ELR (cell line): ENCODE data around the gene KLHL14.
"Not testable (repeated sequence)": the region's sequence is repeated elsewhere in the genome, so short reads cannot be mapped to it uniquely, and the experiment has no call there.

Source experiments
- DNase-seq: peaks from one replicate; pipeline ENCODE4 v3.0.0-alpha.2; 2015; ENCODE audit warnings: low read depth

Gene KLHL14

GRCh38 chr18:32722279-32722678 is 50.5 kb downstream of the KLHL14 start:
- DNase-seq, result no peak

GRCh38 chr18:32717126-32717525 is 55.7 kb downstream of the KLHL14 start:
- no peak for DNase-seq

- DNase-seq, result peak; percentile 14
These were observed 58.2 kb downstream of the KLHL14 start for GRCh38 chr18:32714571-32715148.

GRCh38 chr18:32712860-32713259 is 60.0 kb downstream of the KLHL14 start:
- DNase-seq, result no peak

- DNase-seq, result no peak
These were observed 61.0 kb downstream of the KLHL14 start for GRCh38 chr18:32711862-32712261.

- DNase-seq, result no peak
These were observed 65.2 kb downstream of the KLHL14 start for GRCh38 chr18:32707586-32707985.

- no peak for DNase-seq
These were observed 65.7 kb downstream of the KLHL14 start for GRCh38 chr18:32707147-32707546.

GRCh38 chr18:32701313-32701712 is 71.5 kb downstream of the KLHL14 start:
- no peak for DNase-seq

GRCh38 chr18:32698153-32698552 is 74.7 kb downstream of the KLHL14 start:
- no peak for DNase-seq

GRCh38 chr18:32696376-32696775 is 76.4 kb downstream of the KLHL14 start:
- DNase-seq, result no peak

- no peak for DNase-seq
These were observed 77.3 kb downstream of the KLHL14 start for GRCh38 chr18:32695534-32695933.

GRCh38 chr18:32688821-32689220 is 84.0 kb downstream of the KLHL14 start:
- DNase-seq, result no peak

- DNase-seq, result no peak
These were observed 87.9 kb downstream of the KLHL14 start for GRCh38 chr18:32684940-32685339.

- DNase-seq, result no peak
These were observed 88.7 kb downstream of the KLHL14 start for GRCh38 chr18:32684096-32684495.

GRCh38 chr18:32683044-32683443 is 89.8 kb downstream of the KLHL14 start:
- no peak for DNase-seq

GRCh38 chr18:32677578-32677977 is 95.2 kb downstream of the KLHL14 start:
- DNase-seq, result no peak

GRCh38 chr18:32674491-32674890 is 98.3 kb downstream of the KLHL14 start:
- DNase-seq, result no peak

GRCh38 chr18:32672398-32672797 is 100.4 kb downstream of the KLHL14 start:
- DNase-seq, result no peak

- DNase-seq, result no peak
These were observed 102.1 kb downstream of the KLHL14 start for GRCh38 chr18:32670727-32671126.

- no peak for DNase-seq
These were observed 103.2 kb downstream of the KLHL14 start for GRCh38 chr18:32669549-32670165.

- no peak for DNase-seq
These were observed 103.9 kb downstream of the KLHL14 start for GRCh38 chr18:32668956-32669355.

- no peak for DNase-seq
These were observed 111.1 kb downstream of the KLHL14 start for GRCh38 chr18:32661486-32662299.

- DNase-seq, result not testable (repeated sequence)
These were observed 118.3 kb downstream of the KLHL14 start for GRCh38 chr18:32654507-32654906.
